WTC11 (cell line): ENCODE results near the gene LIMS2. TPM values are rescaled to one million over a fixed set of nuclear protein-coding genes. Genes with fewer than 3 reads are reported as not detected.

Experiments used
- ATF3 ChIP-seq: sonication (generic); formaldehyde crosslinking; conservative IDR thresholded peaks from 2 replicates; pipeline ENCODE4 v1.8.1; 2022; ENCODE audit warnings: mild to moderate bottlenecking, missing genetic modification reagents
- CBFB ChIP-seq: sonication (generic); formaldehyde crosslinking; IDR thresholded peaks from 2 replicates; pipeline ENCODE4 v1.8.1; 2022; ENCODE audit warnings: mild to moderate bottlenecking, low read depth, missing genetic modification reagents
- CREB1 ChIP-seq: sonication (generic); formaldehyde crosslinking; IDR thresholded peaks from 2 replicates; pipeline ENCODE4 v1.8.0; 2023; ENCODE audit warnings: mild to moderate bottlenecking, missing genetic modification reagents
- CTCF ChIP-seq: fragments of 200-600 bp; IDR thresholded peaks from 2 replicates; pipeline ENCODE4 v1.8.0; 2022; ENCODE audit warnings: antibody characterized with exemption
- E2F1 ChIP-seq: sonication (generic); formaldehyde crosslinking; IDR thresholded peaks from 2 replicates; pipeline ENCODE4 v1.8.0; 2022; ENCODE audit warnings: mild to moderate bottlenecking, missing genetic modification reagents
- ERG ChIP-seq: fragments of 250-450 bp; sonication (Bioruptor Pico); IDR thresholded peaks from 2 replicates; pipeline ENCODE4 v1.8.0; 2021; ENCODE audit warnings: mild to moderate bottlenecking
- ETV6 ChIP-seq: sonication (generic); formaldehyde crosslinking; IDR thresholded peaks from 2 replicates; pipeline ENCODE4 v1.8.1; 2022; ENCODE audit warnings: mild to moderate bottlenecking, missing genetic modification reagents
- FOXP1 ChIP-seq: sonication (generic); formaldehyde crosslinking; IDR thresholded peaks from 2 replicates; pipeline ENCODE4 v1.8.0; 2022; ENCODE audit warnings: missing genetic modification reagents, mild to moderate bottlenecking, moderate library complexity, borderline replicate concordance
- FOXP4 ChIP-seq: sonication (generic); formaldehyde crosslinking; IDR thresholded peaks from 2 replicates; pipeline ENCODE4 v1.8.0; 2022; ENCODE audit warnings: mild to moderate bottlenecking, missing genetic modification reagents
- HMGA2 ChIP-seq: fragments of 250-450 bp; sonication (Bioruptor Pico); IDR thresholded peaks from 2 replicates; pipeline ENCODE4 v1.4.0; 2021; ENCODE audit warnings: mild to moderate bottlenecking, moderate library complexity
- MLX ChIP-seq: sonication (generic); formaldehyde crosslinking; IDR thresholded peaks from 2 replicates; pipeline ENCODE4 v1.8.1; 2023; ENCODE audit warnings: mild to moderate bottlenecking, missing genetic modification reagents, moderate library complexity
- MXD4 ChIP-seq: fragments of 250-450 bp; sonication (Bioruptor Pico); IDR thresholded peaks from 2 replicates; pipeline ENCODE4 v1.8.0; 2021; ENCODE audit warnings: mild to moderate bottlenecking, moderate library complexity, borderline replicate concordance
- OVOL2 ChIP-seq: fragments of 250-450 bp; sonication (Bioruptor Pico); IDR thresholded peaks from 2 replicates; pipeline ENCODE4 v1.9.0; 2021; ENCODE audit warnings: mild to moderate bottlenecking, borderline replicate concordance
- SMAD3 ChIP-seq: sonication (generic); formaldehyde crosslinking; IDR thresholded peaks from 2 replicates; pipeline ENCODE4 v1.8.0; 2022; ENCODE audit warnings: missing genetic modification reagents, mild to moderate bottlenecking, borderline replicate concordance
- TEAD1 ChIP-seq: sonication (generic); formaldehyde crosslinking; IDR thresholded peaks from 2 replicates; pipeline ENCODE4 v1.8.0; 2022; ENCODE audit warnings: mild to moderate bottlenecking, missing genetic modification reagents
- TP53 ChIP-seq: sonication (generic); formaldehyde crosslinking; IDR thresholded peaks from 2 replicates; pipeline ENCODE4 v1.8.1; 2023; ENCODE audit warnings: mild to moderate bottlenecking, missing genetic modification reagents
- USF1 ChIP-seq: sonication (generic); formaldehyde crosslinking; IDR thresholded peaks from 2 replicates; pipeline ENCODE4 v1.8.0; 2022; ENCODE audit warnings: mild to moderate bottlenecking, missing genetic modification reagents
- ZNF263 ChIP-seq: sonication (generic); formaldehyde crosslinking; IDR thresholded peaks from 2 replicates; pipeline ENCODE4 v1.8.1; 2022; ENCODE audit warnings: low read depth, mild to moderate bottlenecking, moderate library complexity, missing genetic modification reagents
- ZNF512 ChIP-seq: sonication (generic); formaldehyde crosslinking; IDR thresholded peaks from 2 replicates; pipeline ENCODE4 v1.8.1; 2022; ENCODE audit warnings: missing genetic modification reagents, borderline replicate concordance
- ZNF671 ChIP-seq: fragments of 250-450 bp; sonication (Bioruptor Pico); IDR thresholded peaks from 2 replicates; pipeline ENCODE4 v1.8.0; 2021; ENCODE audit warnings: mild to moderate bottlenecking
- total RNA-seq: library from RNA; stranded (reverse); gene quantifications from 3 replicates; pipeline ENCODE4 v1.2.3, GENCODE V29; 2021
- TF ChIP-seq, protein P1 (sequence below): fragments of 250-450 bp; sonication (Bioruptor Pico); IDR thresholded peaks from 2 replicates; pipeline ENCODE4 v1.9.0; 2021; ENCODE audit warnings: moderate library complexity, mild to moderate bottlenecking, inconsistent platforms, borderline replicate concordance
- TF ChIP-seq, protein P2 (sequence below): sonication (generic); formaldehyde crosslinking; IDR thresholded peaks from 2 replicates; pipeline ENCODE4 v1.8.0; 2023; ENCODE audit warnings: missing genetic modification reagents
- TF ChIP-seq, protein P3 (sequence below): fragments of 250-450 bp; sonication (Bioruptor Pico); IDR thresholded peaks from 2 replicates; pipeline ENCODE4 v1.9.0; 2021; ENCODE audit warnings: mild to moderate bottlenecking
- TF ChIP-seq, protein P4 (sequence below): fragments of 250-450 bp; sonication (Bioruptor Pico); IDR thresholded peaks from 2 replicates; pipeline ENCODE4 v2.1.2; 2022; ENCODE audit warnings: mild to moderate bottlenecking, moderate library complexity

LIMS2 gene
- total RNA-seq, 1 experiment from 2014 or later, result 2.4 TPM

DNA sequence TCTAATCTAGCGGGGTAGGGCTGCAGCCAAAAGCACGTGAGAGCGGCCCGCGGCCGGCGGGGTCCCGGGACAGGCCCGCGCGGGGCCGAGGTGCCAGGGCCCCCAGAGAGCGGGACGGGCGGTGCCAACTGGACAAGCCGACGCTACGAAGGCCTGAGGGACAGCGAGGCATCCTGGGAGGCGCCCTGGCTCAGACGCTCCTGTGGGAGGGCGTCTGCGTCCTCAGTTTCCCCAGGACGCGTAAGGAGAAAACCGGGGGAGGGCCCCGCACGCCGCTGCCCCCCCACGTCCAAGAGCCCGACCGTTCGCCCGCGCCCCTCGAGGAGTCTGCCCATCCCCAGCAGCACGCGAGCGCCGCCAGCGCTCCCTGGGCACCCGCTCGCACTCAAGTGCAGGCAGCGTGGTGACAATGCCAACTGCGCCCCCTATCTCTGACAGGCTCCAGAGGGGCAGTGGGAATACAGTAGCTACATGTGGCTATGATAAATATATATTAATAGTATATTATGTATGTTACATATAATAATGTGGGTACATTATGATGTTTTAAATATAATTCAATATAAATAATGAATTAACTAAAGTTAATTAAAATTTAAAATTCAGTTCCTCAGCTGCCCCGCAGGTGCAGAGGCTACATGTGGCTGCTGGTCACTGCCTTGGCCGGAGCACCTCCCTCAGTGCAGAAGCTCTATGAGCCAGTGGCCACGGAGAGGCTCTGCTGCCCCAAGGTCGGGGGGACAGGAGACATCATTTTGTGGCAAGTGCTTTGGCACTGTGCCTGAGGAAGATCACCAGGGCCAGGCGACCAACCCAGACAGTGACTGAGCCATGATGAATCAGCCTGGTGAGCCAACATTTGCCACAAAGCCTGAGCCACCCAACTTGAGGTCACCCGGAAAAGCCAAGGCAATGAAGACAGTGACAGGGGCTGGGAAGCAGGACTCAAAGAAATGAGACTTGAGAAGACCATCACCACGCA is 20.5 kb upstream of the LIMS2 start (continued):
- TF ChIP-seq ERG (CRISPR knock-in tag) (no peak), E2F1 (CRISPR knock-in tag) (no peak), FOXP1 (CRISPR knock-in tag) (no peak), ETV6 (CRISPR knock-in tag) (no peak), TP53 (CRISPR knock-in tag) (0 out of 2 replicates have a peak, but pooled peaks have one; percentile 32), CBFB (CRISPR knock-in tag) (no peak), ATF3 (CRISPR knock-in tag) (no peak), CREB1 (CRISPR knock-in tag) (no peak), TEAD1 (CRISPR knock-in tag) (no peak), HMGA2 (CRISPR knock-in tag) (peak; percentile 58), ZNF671 (CRISPR knock-in tag) (no peak), USF1 (CRISPR knock-in tag) (no peak), MXD4 (CRISPR knock-in tag) (no peak), CTCF (peak; percentile 34; the same call in 1 of the 2 replicates), ZNF512 (CRISPR knock-in tag) (no peak), ZNF263 (CRISPR knock-in tag) (no peak), SMAD3 (no peak), MLX (CRISPR knock-in tag) (no peak), FOXP4 (CRISPR knock-in tag) (no peak), OVOL2 (CRISPR knock-in tag) (no peak)
- TF ChIP-seq, protein P1, sequence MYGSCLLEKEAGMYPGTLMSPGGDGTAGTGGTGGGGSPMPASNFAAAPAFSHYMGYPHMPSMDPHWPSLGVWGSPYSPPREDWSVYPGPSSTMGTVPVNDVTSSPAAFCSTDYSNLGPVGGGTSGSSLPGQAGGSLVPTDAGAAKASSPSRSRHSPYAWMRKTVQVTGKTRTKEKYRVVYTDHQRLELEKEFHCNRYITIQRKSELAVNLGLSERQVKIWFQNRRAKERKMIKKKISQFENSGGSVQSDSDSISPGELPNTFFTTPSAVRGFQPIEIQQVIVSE (CRISPR knock-in tag), result no peak
- TF ChIP-seq, protein P2, sequence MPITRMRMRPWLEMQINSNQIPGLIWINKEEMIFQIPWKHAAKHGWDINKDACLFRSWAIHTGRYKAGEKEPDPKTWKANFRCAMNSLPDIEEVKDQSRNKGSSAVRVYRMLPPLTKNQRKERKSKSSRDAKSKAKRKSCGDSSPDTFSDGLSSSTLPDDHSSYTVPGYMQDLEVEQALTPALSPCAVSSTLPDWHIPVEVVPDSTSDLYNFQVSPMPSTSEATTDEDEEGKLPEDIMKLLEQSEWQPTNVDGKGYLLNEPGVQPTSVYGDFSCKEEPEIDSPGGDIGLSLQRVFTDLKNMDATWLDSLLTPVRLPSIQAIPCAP (CRISPR knock-in tag), result no peak
- TF ChIP-seq, protein P3, sequence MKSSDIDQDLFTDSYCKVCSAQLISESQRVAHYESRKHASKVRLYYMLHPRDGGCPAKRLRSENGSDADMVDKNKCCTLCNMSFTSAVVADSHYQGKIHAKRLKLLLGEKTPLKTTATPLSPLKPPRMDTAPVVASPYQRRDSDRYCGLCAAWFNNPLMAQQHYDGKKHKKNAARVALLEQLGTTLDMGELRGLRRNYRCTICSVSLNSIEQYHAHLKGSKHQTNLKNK (CRISPR knock-in tag), result no peak
- TF ChIP-seq, protein P4, sequence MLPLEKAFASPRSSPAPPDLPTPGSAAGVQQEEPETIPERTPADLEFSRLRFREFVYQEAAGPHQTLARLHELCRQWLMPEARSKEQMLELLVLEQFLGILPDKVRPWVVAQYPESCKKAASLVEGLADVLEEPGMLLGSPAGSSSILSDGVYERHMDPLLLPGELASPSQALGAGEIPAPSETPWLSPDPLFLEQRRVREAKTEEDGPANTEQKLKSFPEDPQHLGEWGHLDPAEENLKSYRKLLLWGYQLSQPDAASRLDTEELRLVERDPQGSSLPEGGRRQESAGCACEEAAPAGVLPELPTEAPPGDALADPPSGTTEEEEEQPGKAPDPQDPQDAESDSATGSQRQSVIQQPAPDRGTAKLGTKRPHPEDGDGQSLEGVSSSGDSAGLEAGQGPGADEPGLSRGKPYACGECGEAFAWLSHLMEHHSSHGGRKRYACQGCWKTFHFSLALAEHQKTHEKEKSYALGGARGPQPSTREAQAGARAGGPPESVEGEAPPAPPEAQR, result no peak
